Astrocyte of the spinal cord (primary cell): Measurements from ENCODE around the gene RNF220.

Experiments
- DNase-seq: peaks from one replicate; pipeline ENCODE4 v3.0.0; 2011; ENCODE audit warnings: low read depth, low spot score
- H3K4me3 ChIP-seq: 2 replicates; pipeline ENCODE4 v1.5.1; 2011; ENCODE audit warnings: low read depth, mild to moderate bottlenecking, low read length, moderate library complexity
- in situ Hi-C: cut with HindIII; loops from 2 replicates; pipeline ENCODE4 v1.10.0; 2017; ENCODE audit warnings: low sequenced_read_pairs
- TF ChIP-seq, protein P1 (sequence below): IDR thresholded peaks from 2 replicates; pipeline ENCODE4 v1.5.1; 2012; ENCODE audit warnings: low read depth, mild to moderate bottlenecking, low read length, inconsistent platforms

The RNF220 gene

DNA sequence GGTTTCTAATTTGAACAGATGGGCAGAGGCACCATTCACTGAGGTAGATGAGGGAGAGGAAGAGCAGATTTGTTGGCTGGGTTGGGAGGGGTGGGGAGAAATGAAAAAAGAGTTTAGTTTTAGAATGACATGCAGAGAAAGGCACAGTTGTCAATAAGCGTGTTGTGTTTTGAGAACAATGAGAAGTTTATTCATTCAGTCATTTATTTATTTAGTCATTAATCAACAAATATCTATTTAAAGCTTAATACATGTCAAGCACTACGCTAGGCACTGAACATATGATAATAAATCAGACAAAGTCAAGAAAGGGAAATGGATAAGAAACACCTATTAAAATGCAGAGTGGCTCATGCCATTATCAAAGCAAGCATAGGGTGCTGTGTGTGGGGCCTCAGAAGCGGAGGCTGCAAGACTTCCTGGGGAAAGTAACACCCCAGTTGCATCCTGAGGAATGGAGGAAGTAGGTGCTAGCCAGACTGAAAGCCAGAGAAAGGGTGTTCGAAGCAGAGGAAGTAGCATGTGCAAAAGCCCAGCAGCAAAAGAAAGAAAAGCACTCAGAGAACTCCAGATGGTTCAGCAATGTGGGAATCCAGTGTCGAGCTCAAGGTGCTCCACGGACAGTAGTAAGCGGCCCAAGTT, 114.1 kb downstream of the RNF220 start:
- in situ Hi-C loops = no loop called here
- DNase-seq = no peak
- H3K4me3 ChIP-seq = no peak overlapping the region
- TF ChIP-seq, protein P1, sequence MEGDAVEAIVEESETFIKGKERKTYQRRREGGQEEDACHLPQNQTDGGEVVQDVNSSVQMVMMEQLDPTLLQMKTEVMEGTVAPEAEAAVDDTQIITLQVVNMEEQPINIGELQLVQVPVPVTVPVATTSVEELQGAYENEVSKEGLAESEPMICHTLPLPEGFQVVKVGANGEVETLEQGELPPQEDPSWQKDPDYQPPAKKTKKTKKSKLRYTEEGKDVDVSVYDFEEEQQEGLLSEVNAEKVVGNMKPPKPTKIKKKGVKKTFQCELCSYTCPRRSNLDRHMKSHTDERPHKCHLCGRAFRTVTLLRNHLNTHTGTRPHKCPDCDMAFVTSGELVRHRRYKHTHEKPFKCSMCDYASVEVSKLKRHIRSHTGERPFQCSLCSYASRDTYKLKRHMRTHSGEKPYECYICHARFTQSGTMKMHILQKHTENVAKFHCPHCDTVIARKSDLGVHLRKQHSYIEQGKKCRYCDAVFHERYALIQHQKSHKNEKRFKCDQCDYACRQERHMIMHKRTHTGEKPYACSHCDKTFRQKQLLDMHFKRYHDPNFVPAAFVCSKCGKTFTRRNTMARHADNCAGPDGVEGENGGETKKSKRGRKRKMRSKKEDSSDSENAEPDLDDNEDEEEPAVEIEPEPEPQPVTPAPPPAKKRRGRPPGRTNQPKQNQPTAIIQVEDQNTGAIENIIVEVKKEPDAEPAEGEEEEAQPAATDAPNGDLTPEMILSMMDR = no peak

DNA sequence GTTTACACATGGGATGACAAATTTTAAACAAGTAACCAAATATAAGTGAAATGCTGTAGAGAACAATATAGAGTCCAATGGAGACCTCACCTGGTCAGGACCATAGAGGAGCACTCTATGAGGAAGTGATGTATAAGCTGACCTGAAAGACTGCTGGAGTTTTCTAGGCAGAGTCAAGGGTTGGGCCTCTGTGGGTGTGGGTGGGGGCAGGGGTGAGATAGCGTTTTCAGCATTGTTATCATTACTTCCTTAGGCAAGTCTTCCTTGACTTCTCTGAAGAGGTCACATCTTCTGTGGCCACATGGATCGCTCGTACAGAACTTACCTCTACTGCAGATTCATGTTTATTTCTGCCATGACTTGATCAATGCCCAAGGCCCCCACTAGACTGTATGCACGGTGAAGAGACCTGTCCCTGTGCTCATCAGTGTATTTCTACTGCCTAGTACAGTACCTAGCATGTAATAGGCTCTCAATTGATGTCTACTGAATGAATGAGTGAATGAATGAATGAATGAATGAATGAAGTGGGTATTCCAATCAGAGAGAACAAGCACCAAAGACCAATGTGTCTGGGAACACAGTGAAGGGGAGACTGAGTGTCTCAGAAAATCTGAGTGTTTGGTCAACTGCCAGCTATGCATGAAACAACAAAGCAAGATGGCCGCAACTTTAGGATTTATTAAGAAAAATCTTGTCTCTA, 116.5 kb downstream of the RNF220 start:
- no peak overlapping the region for H3K4me3 ChIP-seq
- no peak for DNase-seq
- in situ Hi-C loops = no loop called here
- TF ChIP-seq, protein P1 = no peak

DNA sequence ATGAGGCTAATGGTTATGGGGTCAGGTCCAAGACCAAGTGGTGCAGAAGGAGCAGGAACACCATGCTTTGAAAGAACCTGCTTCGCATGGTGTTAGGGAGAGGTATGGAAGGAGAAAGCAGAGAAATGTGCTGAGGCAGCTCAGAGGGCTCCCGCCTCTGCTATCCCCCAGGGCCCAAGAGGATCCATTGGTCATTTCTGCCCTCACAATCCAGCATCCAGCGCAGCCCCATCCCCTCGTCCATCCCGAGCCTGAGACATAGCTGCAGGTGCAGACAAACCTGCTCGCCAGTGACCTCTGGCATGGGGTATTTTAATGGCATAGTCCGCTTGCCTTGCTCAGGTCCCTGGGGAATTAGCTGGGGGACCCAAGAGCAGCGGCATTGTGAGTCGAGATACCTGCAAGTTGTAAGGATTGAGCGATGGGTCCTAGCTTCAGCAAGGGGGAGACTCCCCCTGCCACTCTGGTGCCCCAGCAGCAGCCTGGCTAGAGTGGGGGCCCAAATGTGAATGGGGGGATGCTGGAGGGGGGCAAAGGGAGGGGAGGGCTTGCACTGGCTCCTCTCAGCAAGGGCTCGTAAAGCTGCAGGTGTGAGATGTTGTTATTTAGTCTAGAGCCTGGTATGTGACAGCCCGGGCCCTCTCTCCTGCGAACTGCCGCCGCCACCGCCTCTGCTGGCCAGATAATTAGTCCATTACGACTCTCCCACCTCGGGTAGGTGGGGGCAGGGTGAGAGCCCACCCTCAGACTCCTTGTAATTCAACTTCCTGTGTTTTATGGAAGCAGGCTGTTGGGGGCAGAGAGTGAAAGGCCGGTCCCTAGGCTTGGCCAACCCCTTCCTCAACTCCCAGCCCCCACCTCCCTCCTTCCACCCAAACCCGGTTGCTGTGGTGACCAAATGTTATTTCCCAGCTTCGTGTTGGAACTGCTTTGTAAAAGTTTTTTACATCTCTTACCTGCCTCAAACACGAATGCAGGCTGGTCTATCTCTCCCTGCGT, 118.8 kb downstream of the RNF220 start:
- no peak overlapping the region for H3K4me3 ChIP-seq
- TF ChIP-seq, protein P1 = no peak
- in situ Hi-C loops = no loop called here
- DNase-seq = no peak

DNA sequence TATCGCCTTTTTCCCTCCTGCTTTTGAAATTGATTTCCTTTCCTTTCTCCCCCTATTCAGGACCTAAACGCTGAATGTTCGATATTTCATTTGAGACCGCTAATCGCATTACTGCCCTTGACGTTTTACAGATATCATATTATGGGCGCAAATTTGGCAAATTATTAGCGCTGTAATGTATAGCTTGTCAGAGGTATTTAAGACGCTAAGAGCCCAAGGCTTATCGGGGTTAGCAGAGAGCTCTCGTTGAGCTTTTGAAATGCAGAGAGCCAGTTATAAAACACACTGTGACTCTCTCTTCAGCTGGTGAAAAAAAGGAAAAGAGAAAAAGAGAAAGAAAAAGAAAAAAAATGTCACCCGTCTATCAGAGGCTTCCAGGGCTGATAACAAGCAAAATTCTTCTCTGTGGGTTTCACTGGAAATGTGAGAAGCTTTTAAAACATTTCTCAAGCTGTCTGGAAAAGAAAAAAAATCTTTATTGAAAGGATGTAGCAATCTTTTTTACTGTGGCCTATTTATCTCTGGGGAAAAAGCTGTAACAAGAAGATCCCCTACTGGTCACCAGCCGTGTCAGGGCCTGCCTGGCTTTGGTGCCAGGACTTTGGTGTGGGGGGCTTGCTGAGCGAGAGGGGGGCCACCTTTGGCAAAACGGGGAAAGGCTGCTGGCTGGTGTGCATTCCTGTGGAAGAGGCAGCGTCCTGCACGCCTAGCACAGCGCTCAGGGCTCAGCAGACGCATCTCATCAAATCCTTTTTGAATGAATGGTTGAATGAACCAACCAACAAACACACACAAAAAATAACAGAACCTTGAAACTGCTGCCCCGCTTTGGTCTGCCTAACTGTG, 119.8 kb downstream of the RNF220 start:
- no peak for DNase-seq
- in situ Hi-C loops = no loop called here
- H3K4me3 ChIP-seq = no peak overlapping the region
- TF ChIP-seq, protein P1 = no peak

DNA sequence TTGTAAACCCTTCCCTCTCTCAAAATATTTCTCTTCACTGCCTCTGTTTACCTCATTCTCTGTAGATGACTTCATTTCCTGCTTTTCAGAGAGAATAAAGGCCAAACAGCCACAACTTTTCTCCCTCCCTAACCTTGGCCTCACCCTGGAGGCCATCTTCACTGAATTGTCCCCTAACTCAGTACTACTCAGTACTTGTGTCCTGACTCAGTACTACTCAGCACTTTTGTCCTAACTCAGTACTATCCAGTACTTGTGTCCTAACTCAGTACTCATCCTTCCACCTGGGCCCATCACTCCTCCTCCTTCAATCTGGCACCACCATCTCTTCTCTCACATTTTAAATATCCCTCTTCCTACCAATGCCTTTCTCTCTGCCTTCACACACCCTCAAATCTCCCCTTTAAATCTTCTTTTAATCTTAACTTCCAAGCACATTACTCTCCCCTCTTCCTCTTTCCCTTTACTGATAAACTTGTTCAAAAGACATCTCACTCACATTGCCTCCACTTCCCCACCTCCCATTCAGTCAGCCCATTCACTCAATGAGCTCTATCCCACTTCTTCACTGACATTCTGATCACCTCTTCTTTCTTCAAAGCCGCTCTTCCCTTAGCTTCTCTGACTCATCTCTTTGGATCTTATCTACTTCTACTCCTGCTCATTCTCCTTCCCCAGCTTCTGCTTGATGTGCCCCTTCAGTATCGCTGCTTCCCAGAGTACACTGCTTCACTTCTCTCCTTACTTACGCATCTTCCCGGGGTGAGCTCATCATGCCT, 121.4 kb downstream of the RNF220 start:
- in situ Hi-C loops = no loop called here
- no peak overlapping the region for H3K4me3 ChIP-seq
- no peak for DNase-seq
- TF ChIP-seq, protein P1 = no peak
